GM18520 (cell line): ENCODE measurements around the gene CDYL.

Source experiments
- ATAC-seq: cut with Tn5 transposase; IDR thresholded peaks from one replicate; pipeline ENCODE4 v1.9.1; 2021; ENCODE audit not compliant: unreplicated experiment

The CDYL gene

DNA sequence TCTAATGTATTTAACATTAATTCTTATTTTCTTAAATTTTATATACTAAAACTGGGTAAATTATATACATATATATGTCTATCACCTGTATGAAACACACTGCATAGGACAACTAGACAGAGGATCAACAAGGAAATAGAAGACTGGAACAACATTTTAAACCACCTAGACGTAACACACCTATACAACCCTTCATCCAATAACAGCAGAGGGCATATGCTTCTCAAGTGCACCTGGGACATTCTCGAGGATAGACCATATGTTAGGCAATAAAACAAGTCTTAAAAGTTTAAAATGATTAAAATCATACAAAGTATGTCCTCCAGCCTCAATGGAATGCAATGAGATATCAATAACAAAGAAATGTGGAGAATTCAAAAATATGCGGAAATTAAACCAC is 182.4 kb downstream of the CDYL start:
- no peak for ATAC-seq

GRCh38 chr6:4961322-4962168 is 185.3 kb downstream of the CDYL start:
- no peak for ATAC-seq

DNA sequence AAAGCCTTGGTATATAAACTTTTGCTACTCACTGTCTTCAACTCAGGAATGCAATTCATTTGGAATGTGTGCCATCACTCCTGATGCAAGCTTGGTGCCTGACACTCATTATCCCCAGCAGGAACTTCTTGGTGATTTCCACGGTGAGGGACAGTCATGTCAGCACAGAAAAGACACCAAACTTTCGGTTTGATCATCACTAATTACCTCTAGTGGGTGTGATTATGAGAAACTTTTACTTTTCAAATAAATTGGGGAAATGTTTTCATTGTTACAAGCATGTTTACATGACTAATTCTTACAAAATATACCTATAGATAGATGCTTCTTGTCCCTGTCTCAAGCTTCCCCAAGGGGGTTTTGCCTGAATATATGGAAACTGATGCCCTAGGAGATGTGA is 186.7 kb downstream of the CDYL start:
- ATAC-seq, result no peak

DNA sequence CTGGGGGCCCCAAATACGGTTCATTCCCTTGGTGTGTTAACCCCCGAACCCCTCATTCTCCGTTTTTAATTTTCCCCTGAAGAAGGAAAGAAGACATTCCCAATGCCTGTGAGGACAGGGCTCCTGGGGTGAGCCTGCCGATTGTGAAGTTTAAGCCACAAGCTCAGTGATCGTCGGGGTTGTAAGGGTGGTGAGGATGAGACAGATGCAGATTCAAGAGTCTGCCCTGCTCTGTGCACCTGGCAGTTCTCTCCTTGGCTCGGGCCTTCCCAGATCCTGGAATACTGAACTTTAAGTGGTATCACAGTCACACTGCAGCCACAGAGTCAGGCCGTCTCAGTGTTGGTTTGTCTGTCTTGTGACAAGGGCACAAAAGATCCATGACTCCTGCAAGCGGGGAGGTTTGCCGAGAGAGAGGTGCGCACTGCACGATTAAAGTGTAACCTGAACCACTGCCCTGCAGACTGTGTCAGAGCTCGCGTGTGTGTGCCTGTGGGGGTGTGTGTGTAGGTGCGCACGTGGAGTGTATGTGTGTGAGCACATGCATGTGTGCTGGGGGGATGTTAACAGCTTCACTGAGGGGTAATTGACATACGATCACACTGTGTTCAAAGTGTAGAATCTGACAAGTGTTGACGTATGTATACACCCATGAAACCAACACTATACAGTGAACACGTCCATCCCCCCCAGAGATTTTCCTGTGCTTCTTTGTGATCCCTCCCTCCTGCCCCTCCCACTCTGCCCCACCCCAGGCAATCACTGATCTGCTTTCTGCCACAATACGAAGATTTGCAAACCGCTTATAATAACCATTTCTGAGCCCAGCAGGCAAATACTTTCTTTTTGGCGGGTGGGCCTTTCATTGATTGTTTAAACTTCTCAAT is 188.7 kb downstream of the CDYL start:
- ATAC-seq, result no peak

DNA sequence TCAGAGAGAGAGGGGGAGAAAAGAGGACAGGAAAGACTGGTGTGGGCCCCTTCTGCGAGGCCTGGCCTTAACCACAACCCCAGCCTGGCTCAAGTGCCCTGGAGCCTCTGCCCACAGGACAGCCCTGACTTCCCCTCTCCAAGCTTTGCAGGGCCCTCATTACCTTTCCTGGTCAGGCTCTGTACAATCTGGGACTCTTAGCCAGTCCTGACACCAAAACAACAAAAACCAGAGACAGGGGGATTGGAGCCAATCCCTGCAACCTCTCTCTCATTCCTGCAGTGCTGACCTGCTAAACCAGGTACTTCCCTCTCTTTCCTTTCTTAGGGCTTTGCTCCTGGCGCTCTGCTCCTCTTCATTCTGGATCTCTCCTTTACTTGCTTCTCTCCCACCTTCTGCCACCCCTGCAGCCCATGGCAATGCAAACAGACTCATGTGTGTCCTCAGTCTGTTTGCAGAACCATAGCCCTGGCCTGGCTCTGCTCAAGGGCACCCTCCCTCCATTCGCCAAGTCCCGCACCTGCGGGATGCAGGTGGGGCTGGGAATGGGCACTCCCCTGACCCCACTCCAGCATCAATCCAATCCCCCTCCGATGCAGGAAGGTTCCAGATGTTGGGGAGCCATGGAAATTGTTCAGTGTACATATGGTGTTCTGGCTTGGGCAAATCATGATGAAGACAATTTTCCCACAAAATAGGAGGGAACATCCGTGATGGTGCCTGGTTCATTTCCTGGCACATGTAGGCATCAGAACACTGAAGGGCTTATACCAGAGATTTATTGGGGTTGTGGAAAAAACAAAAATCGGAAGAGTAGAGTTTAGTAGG is 189.6 kb downstream of the CDYL start:
- no peak for ATAC-seq

GRCh38 chr6:4967301-4968030 is 191.3 kb downstream of the CDYL start:
- no peak for ATAC-seq

- ATAC-seq, result no peak
Observed at GRCh38 chr6:4969609-4970285, 193.5 kb downstream of the CDYL start.

- no peak for ATAC-seq
Observed at GRCh38 chr6:4970739-4971395, 194.7 kb downstream of the CDYL start.

- no peak for ATAC-seq
Observed at GRCh38 chr6:4971851-4972250, 195.6 kb downstream of the CDYL start.

GRCh38 chr6:4972438-4972837 is 196.2 kb downstream of the CDYL start:
- no peak for ATAC-seq

DNA sequence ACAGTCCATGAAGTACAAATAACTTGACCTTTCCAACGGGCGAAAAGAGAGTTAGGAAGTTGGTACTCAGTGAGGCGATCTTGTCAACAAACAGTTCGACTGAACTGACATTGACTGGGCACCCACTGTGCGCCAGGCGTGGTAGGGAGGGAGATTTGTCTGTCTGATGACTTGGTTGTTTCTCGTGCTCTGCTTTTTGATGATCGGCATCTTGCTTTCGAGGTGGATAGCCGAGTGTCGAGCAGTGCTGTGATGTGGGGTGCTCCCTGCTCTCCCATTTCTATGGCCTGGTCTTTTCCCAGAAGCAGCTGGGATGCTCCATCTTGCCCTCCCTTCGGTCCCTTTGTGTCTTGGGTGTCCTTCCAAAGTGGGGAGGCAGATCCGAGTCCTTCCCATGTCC is 197.2 kb downstream of the CDYL start:
- ATAC-seq, result no peak

- no peak for ATAC-seq
Observed at GRCh38 chr6:4973982-4974745, 198.0 kb downstream of the CDYL start.

DNA sequence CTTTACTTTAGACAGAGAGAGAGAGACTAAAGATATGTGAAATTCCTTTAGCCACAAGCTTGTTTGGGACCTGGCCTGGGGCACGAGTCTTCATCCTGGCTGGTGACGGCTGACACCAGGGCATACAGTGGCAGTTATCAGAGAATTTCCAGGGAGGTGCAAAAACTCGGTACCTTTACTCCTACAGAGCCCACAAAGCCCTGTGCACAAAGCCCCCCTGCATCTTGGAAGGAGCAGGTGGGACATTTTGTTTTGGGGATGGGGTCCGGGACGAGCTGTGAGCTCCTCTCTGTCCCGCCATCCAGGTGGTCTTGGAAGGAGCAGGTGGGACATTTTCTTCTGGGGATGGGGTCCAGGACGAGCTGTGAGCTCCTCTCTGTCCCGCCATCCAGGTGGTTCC is 198.8 kb downstream of the CDYL start:
- ATAC-seq, result no peak

DNA sequence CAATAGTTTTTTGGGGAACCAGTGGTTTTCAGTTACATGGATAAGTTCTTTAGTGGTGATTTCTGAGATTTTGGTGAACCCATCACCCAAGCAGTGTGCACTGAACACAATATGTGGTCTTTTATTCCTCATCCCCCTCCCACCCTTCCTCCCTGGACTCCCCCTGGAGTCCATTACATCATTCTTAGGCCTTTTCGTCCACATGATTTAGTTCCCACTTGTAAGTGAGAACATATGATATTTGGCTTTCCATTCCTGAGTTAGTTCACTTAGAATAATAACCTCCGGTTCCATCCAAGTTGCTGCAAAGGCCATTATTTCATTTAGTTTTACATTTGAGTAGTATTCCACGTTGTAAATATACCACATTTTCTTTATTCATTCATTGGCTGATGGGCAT is 199.3 kb downstream of the CDYL start:
- no peak for ATAC-seq

- no peak for ATAC-seq
Observed at GRCh38 chr6:4977468-4977867, 201.3 kb downstream of the CDYL start.

DNA sequence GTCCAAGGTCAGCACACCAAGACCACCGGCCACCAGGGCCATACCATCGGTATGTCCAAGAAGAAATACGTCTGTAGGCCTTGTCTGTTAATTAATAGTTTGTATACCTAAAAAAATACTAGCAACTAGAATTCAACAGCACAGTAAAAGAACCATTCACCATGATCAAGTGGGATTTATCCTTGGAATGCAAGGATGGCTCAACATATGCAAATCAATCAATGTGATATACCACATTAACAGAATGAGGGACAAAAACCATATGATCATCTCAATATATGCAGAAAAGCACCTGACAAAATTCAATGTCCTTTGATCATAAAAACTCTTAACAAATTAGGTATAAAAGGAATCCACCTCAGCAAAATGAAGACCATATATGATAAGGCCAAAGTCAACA is 203.2 kb downstream of the CDYL start:
- ATAC-seq, result no peak

DNA sequence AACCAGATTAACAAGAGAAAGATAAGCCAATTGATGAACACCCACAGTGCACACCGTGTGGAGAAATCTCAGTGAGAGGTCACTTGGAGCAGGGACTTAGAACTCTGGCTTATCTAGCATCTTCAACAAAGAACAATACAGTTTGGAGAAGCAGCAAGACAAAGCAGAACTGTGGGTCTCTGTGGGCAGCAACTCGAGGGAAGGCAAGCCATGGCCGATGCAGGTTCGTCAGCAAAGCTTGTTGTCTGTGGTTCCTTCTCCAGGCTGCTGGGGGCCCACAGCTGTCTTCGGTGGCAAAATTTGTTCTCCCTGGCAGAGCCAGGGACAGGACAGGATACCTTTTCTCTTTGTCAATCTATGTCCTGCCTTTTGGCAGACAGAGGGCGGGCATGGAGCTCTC is 205.6 kb downstream of the CDYL start:
- no peak for ATAC-seq

- ATAC-seq, result no peak
Observed at GRCh38 chr6:4983322-4983721, 207.1 kb downstream of the CDYL start.

DNA sequence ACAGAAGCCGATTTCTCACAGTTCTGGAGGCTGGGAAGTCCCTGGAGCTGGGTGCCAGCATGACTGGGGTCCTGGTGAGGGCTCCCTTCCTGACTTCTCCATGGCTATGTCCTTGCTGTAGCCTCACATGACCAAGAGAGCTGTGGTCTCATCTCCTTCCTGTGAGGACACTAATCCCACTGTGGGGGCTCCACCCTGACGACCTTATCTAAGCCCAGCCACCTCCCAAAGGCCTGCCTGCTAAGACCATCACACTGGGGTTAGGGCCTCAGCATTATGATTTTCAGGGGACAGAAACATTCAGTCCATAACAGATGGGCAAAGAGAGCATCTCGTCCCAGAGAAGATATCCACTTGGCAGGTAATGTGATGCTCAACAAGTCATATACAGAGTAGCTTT is 210.8 kb downstream of the CDYL start:
- ATAC-seq, result no peak
